HTERT RPE-1 (cell line): ENCODE data around the gene TCF7L1.
"Not testable (repeated sequence)": the region's sequence is repeated elsewhere in the genome, so short reads cannot be mapped to it uniquely, and the experiment has no call there.

ENCODE experiments used
- in situ Hi-C: fragments of 300-500 bp; cut with MboI; formaldehyde crosslinking; loops from 4 replicates; pipeline ENCODE4 v1.14.3; 2020; ENCODE audit warnings: low sequenced_read_pairs

TCF7L1 gene

GRCh38 chr2:85181134-85181631 lies 48.0 kb downstream of the TCF7L1 start:
- in situ Hi-C loops: no loop called here

DNA sequence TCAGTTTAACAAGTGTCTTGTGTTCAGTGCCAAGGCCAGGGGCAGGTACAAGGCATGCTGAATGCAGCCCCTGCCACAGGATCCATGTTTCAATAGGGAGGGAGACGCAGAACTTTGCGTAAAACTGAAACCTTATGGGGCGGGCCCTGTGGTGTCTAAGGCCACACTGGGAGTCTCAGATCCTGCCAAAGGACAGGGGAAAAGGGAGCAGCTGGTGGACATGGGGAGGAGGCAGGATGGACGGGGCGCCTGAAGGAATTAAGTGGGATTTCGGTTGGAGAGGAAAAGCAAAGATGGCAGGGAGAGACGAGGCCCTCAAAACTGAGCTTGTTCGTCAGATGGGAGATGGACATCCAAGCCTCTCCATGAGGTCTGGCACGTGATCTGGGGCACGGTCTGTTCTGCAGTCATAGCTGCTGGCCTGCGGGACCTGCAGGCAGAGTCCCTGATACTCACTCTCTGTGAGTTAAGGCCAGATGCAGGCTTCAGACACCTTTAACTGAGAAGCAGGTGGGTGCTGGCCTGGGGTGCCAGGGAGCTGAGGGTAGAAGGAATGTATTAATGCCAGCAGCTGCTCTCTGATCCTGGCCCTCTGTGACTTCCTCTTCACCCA lies 48.8 kb downstream of the TCF7L1 start:
- in situ Hi-C loops: no loop called here

GRCh38 chr2:85183076-85183475 lies 49.9 kb downstream of the TCF7L1 start:
- in situ Hi-C loops: no loop called here

- in situ Hi-C loops: no loop called here
Observed at GRCh38 chr2:85183479-85183878, 50.3 kb downstream of the TCF7L1 start.

DNA sequence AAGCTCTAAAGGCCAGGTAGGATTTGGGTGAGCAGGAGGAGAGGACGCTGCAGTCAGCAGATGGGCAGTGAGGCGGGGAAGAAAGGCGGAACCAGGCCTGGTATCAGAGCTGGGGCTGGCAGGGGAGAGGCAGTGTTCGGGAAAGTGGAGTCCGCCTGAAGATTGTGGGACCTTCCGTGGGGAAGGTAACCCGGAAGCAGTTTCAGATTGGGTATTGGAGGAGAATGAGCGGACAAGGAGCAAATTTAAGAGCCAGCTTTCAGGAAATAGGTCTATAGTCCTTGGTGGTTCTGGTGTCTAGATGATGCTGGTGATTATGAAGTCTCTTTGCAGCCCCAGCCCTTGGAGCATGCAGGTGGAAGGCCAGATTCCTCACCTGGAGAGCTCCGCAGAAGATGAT lies 51.0 kb downstream of the TCF7L1 start:
- in situ Hi-C loops: no loop called here

GRCh38 chr2:85184990-85185389 lies 51.8 kb downstream of the TCF7L1 start:
- in situ Hi-C loops: no loop called here

DNA sequence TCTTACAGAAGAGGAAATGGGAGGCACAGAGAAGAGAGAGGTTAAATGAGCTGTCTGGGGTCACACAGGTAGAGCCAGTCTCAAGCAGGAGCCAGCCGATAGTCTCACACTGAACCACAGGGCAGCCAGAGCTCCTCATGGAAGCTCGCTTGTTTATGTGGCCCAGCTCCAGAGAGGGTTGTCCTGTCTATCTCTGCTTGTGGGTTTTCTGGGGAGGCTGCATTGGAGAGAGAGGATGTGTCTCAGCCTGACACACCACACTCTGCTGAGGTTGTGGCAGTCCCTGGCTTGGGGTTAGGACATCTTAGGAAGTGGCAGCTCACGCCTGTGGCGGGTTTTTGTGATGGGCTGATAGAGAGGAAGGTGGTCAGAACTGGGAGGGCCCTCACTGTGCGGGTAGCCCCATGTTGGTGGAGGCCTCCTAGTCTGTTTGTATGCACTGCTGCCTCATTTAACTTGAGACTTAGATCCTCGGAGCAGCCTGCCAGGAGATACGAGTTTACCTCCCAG lies 52.3 kb downstream of the TCF7L1 start:
- in situ Hi-C loops: no loop called here

- in situ Hi-C loops: no loop called here
Observed at GRCh38 chr2:85187069-85187468, 53.9 kb downstream of the TCF7L1 start.

DNA sequence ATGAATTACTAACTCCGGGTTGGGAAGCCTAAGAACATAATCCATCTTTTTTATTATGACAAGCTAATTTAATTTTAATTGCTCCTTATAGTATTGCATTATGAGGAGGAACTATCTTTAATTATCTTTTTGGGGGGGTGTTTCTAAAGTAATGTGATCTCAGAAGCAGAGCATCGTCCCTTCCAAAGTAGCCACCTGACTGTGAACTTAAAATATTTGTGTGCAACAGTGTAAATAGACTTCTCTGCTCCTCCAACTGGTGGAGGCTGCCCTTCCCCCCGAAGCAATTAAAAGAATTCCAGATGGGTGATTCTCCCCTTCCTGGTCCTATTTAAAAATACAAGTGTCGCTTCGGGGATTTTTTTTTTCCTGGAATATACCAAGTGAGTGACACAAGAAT lies 55.7 kb downstream of the TCF7L1 start:
- in situ Hi-C loops: no loop called here

- in situ Hi-C loops: no loop called here
Observed at GRCh38 chr2:85189606-85190270, 56.5 kb downstream of the TCF7L1 start.

- in situ Hi-C loops: no loop called here
Observed at GRCh38 chr2:85191157-85191556, 58.0 kb downstream of the TCF7L1 start.

- in situ Hi-C loops: no loop called here
Observed at GRCh38 chr2:85194780-85195480, 61.7 kb downstream of the TCF7L1 start.

- in situ Hi-C loops: no loop called here
Observed at GRCh38 chr2:85195956-85196355, 62.8 kb downstream of the TCF7L1 start.

GRCh38 chr2:85199698-85200097 lies 66.5 kb downstream of the TCF7L1 start:
- in situ Hi-C loops: no loop called here

DNA sequence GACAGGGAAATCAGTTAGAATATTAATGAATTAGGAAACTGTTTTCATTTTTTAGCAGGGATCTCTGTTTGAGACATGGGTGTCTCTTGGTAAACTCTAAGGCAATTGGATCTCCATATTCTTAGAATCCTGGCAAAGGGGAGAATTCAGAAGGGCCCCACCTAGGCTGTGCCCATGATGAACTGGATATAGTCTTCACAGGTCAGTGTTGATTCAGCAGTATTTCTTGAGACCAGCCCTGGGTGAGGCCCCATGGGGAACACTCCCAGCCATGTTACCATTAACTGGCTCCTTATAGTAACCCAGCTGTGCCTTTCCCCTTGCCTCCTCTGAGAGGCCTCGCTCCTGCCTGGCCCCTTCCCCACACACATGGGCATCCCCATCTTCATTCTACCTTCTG lies 76.7 kb downstream of the TCF7L1 start:
- in situ Hi-C loops: no loop called here

DNA sequence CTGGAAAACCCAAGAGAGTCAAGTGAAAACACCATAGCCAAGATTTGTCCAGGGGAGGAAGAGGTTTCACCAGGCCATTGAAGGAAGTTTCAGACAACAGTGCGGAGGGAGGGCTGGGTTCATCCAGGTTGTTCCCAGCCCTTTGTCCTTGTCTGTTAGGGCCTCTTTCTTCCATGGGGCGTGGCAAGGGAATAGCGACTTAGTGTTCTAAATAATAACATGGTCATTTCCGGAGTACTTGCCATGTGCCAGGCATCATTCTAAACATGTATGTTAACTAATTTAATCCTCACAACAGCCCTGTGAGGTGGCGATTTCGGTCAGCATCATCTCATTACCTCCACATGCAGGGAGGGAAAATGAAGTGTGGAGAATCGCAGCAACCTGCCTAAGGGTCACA lies 77.3 kb downstream of the TCF7L1 start:
- in situ Hi-C loops: no loop called here

- in situ Hi-C loops: not testable (repeated sequence)
Observed at GRCh38 chr2:85211606-85212005, 78.4 kb downstream of the TCF7L1 start.

GRCh38 chr2:85212841-85213240 lies 79.6 kb downstream of the TCF7L1 start:
- in situ Hi-C loops: no loop called here

- in situ Hi-C loops: no loop called here
Observed at GRCh38 chr2:85213404-85213803, 80.2 kb downstream of the TCF7L1 start.

GRCh38 chr2:85213901-85214512 lies 80.8 kb downstream of the TCF7L1 start:
- in situ Hi-C loops: no loop called here

- in situ Hi-C loops: no loop called here
Observed at GRCh38 chr2:85215081-85215447, 81.9 kb downstream of the TCF7L1 start.
